Stimulated activated CD8-positive, alpha-beta memory T cell treated with anti-CD3 and anti-CD28 coated beads, Interleukin-12 subunit alpha, Interleukin-12 subunit beta, amount 100 ng/mL, for 1 hour (primary cell): ENCODE measurements around the gene FZD2.
"Not testable (repeated sequence)": the region's sequence is repeated elsewhere in the genome, so short reads cannot be mapped to it uniquely, and the experiment has no call there.

Experiments
- DNase-seq: peaks from one replicate; pipeline ENCODE4 v3.0.0-alpha.2; 2020; ENCODE audit warnings: low read depth

FZD2 gene

GRCh38 chr17:44575403-44575802 lies 18.1 kb downstream of the FZD2 start:
- no peak for DNase-seq

GRCh38 chr17:44578947-44579346 lies 21.7 kb downstream of the FZD2 start:
- DNase-seq, result no peak

- DNase-seq, result no peak
Observed at GRCh38 chr17:44581868-44582267, 24.6 kb downstream of the FZD2 start.

- DNase-seq, result no peak
Observed at GRCh38 chr17:44584443-44584842, 27.2 kb downstream of the FZD2 start.

- no peak for DNase-seq
Observed at GRCh38 chr17:44585315-44585714, 28.0 kb downstream of the FZD2 start.

GRCh38 chr17:44587339-44587738 lies 30.1 kb downstream of the FZD2 start:
- no peak for DNase-seq

- DNase-seq, result no peak
Observed at GRCh38 chr17:44589316-44590071, 32.2 kb downstream of the FZD2 start.

GRCh38 chr17:44590072-44590462 lies 32.8 kb downstream of the FZD2 start:
- not testable (repeated sequence) for DNase-seq

GRCh38 chr17:44590762-44591161 lies 33.5 kb downstream of the FZD2 start:
- DNase-seq, result not testable (repeated sequence)

- DNase-seq, result no peak
Observed at GRCh38 chr17:44591206-44591605, 33.9 kb downstream of the FZD2 start.

- no peak for DNase-seq
Observed at GRCh38 chr17:44593156-44593555, 35.9 kb downstream of the FZD2 start.

- DNase-seq, result no peak
Observed at GRCh38 chr17:44595216-44595775, 38.0 kb downstream of the FZD2 start.

GRCh38 chr17:44598329-44598728 lies 41.0 kb downstream of the FZD2 start:
- no peak for DNase-seq

- no peak for DNase-seq
Observed at GRCh38 chr17:44598932-44599297, 41.6 kb downstream of the FZD2 start.

- no peak for DNase-seq
Observed at GRCh38 chr17:44599298-44600175, 42.3 kb downstream of the FZD2 start.

- DNase-seq, result no peak
Observed at GRCh38 chr17:44601539-44601938, 44.3 kb downstream of the FZD2 start.

GRCh38 chr17:44601973-44602372 lies 44.7 kb downstream of the FZD2 start:
- no peak for DNase-seq

GRCh38 chr17:44602390-44602789 lies 45.1 kb downstream of the FZD2 start:
- no peak for DNase-seq

GRCh38 chr17:44602970-44603369 lies 45.7 kb downstream of the FZD2 start:
- DNase-seq, result no peak

- DNase-seq, result no peak
Observed at GRCh38 chr17:44604116-44604761, 47.0 kb downstream of the FZD2 start.

- DNase-seq, result no peak
Observed at GRCh38 chr17:44604768-44605485, 47.6 kb downstream of the FZD2 start.

- no peak for DNase-seq
Observed at GRCh38 chr17:44606658-44607057, 49.4 kb downstream of the FZD2 start.
